GM12878 (cell line): ENCODE results near the gene SRCAP.

Experiments
- CHD4 ChIP-seq: fragments of 200-600 bp; sonication (generic); IDR thresholded peaks from 2 replicates; pipeline ENCODE4 v1.6.1; 2016; ENCODE audit warnings: mild to moderate bottlenecking
- POLR2A ChIP-seq: IDR thresholded peaks from 2 replicates; pipeline ENCODE4 v1.6.1; 2011; ENCODE audit warnings: low read depth, mild to moderate bottlenecking, low read length
- RCOR1 ChIP-seq: conservative IDR thresholded peaks from 2 replicates; pipeline ENCODE4 v1.6.1; 2012; ENCODE audit warnings: low read depth, low read length, improper control_type of control experiment
- SP1 ChIP-seq: IDR thresholded peaks from one replicate; pipeline ENCODE4 v1.6.1; 2011; ENCODE audit warnings: low read depth, low read length
- SUZ12 ChIP-seq: fragments of 200-600 bp; sonication (generic); IDR thresholded peaks from one replicate; pipeline ENCODE4 v1.6.1; 2018; ENCODE audit warnings: antibody characterized with exemption, mild to moderate bottlenecking; ENCODE audit not compliant: unreplicated experiment
- TBL1XR1 ChIP-seq: IDR thresholded peaks from 2 replicates; pipeline ENCODE4 v1.6.1; 2012; ENCODE audit warnings: low read depth, low read length, improper control_type of control experiment
- YY1 ChIP-seq: IDR thresholded peaks from 2 replicates; pipeline ENCODE4 v1.6.1; 2011; ENCODE audit warnings: low read depth, mild to moderate bottlenecking, low read length
- ZZZ3 ChIP-seq: IDR thresholded peaks from 2 replicates; pipeline ENCODE4 v1.6.1; 2011; ENCODE audit warnings: low read depth; ENCODE audit not compliant: control insufficient read depth, insufficient read length
- TF ChIP-seq, protein P1 (sequence below): IDR thresholded peaks from 2 replicates; pipeline ENCODE4 v1.6.1; 2011; ENCODE audit warnings: mild to moderate bottlenecking, low read depth, low read length, moderate library complexity; ENCODE audit not compliant: insufficient replicate concordance
- TF ChIP-seq, protein P2 (sequence below): IDR thresholded peaks from 2 replicates; pipeline ENCODE4 v1.6.1; 2011; ENCODE audit warnings: low read depth, mild to moderate bottlenecking, low read length, moderate library complexity, borderline replicate concordance; ENCODE audit errors: extremely low read depth
- TF ChIP-seq, protein P3 (sequence below), 3 experiments: IDR thresholded peaks in 2 of 3; conservative IDR thresholded peaks in 1 of 3; 2 replicates each; pipeline ENCODE4 v1.5.1; 2011; ENCODE audit warnings: low read depth in 3 of 3, low read length in 3 of 3, mild to moderate bottlenecking in 3 of 3, control low read depth in 2 of 3, moderate library complexity in 2 of 3, inconsistent platforms in 1 of 3, mixed read lengths in 1 of 3; ENCODE audit not compliant: control insufficient read depth in 2 of 3, insufficient read depth in 1 of 3; ENCODE audit errors: extremely low read depth in 1 of 3

DNA sequence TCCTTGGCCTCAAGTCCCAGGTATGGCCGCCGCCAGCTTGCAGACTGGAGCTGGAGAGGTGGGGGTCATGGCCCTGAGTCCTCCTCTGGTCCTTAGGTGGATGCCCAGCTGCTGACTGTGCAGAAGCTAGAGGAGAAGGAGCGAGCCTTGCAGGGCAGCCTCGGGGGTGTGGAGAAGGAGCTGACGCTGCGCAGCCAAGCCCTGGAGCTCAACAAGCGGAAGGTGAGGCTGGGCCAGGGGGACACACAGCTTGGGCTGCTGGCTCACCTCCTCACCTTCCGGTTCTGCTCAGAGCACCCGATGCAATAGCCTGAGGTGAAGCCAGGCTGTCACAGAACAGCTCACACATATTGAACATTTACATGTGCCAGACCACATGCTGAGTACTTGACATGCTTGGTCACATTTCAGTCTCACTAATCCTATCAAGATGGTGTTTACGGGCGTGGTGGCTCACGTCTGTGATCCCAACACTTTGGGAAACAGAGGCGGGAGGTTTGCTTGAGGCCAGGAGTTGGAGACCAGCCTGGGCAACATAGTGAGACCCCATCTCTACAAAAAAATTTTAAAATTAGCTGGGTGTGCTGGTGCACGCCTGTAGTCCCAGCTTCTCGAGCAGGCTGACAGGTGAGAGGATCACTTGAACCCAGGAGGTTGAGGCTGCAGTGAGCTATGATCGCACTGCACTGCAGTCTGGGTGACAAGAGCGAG is 70.6 kb downstream of the SRCAP start:
- TF ChIP-seq POLR2A (no peak), TBL1XR1 (no peak), SUZ12 (no peak), SP1 (no peak), ZZZ3 (no peak), RCOR1 (no peak), YY1 (no peak), CHD4 (no peak)
- TF ChIP-seq, protein P1, sequence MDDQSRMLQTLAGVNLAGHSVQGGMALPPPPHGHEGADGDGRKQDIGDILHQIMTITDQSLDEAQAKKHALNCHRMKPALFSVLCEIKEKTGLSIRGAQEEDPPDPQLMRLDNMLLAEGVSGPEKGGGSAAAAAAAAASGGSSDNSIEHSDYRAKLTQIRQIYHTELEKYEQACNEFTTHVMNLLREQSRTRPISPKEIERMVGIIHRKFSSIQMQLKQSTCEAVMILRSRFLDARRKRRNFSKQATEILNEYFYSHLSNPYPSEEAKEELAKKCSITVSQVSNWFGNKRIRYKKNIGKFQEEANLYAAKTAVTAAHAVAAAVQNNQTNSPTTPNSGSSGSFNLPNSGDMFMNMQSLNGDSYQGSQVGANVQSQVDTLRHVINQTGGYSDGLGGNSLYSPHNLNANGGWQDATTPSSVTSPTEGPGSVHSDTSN: no peak
- TF ChIP-seq, protein P2, sequence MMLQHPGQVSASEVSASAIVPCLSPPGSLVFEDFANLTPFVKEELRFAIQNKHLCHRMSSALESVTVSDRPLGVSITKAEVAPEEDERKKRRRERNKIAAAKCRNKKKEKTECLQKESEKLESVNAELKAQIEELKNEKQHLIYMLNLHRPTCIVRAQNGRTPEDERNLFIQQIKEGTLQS: no peak
- TF ChIP-seq, protein P3, sequence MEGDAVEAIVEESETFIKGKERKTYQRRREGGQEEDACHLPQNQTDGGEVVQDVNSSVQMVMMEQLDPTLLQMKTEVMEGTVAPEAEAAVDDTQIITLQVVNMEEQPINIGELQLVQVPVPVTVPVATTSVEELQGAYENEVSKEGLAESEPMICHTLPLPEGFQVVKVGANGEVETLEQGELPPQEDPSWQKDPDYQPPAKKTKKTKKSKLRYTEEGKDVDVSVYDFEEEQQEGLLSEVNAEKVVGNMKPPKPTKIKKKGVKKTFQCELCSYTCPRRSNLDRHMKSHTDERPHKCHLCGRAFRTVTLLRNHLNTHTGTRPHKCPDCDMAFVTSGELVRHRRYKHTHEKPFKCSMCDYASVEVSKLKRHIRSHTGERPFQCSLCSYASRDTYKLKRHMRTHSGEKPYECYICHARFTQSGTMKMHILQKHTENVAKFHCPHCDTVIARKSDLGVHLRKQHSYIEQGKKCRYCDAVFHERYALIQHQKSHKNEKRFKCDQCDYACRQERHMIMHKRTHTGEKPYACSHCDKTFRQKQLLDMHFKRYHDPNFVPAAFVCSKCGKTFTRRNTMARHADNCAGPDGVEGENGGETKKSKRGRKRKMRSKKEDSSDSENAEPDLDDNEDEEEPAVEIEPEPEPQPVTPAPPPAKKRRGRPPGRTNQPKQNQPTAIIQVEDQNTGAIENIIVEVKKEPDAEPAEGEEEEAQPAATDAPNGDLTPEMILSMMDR (IDR thresholded peaks at IDR 0.05 in 2 of 3, conservative IDR thresholded peaks at IDR 0.05 in 1 of 3; ENCODE audit: control insufficient read depth in 2 of 3, extremely low read depth in 1 of 3, insufficient read depth in 1 of 3, low read depth in 3 of 3, low read length in 3 of 3): no peak
